ENCODE data around the gene GPC5. TPM values are rescaled to one million over a fixed set of nuclear protein-coding genes. Genes with fewer than 3 reads are reported as not detected.

The GPC5 gene
- total RNA-seq, 1 donor from 2014 or later, result 0.99 TPM

DNA sequence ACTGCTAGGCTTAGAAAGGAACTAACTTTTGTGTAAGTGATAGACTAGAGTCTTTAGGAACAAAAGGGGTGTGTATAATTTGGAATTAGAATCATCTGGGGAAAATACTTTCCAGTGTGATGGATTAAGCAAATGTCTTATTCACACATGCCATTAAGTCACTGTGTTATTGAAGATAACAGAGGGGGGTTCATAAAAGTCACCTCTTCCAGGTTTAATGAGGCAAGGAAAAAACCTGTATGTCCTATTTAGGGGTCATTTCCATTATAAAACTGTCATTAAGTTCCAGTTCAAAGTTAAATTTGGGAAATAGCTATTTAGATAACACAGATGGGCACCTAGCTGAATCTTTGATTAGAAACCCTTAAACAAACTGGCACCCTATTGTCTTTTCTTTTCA is 1323.2 kb downstream of the GPC5 start:
- Mint-ChIP-seq H3K9me3 (ENCODE audit: low read depth) (peaks cover 3% of the 10 kb centered on the region), H3K36me3 (ENCODE audit: low read depth) (no peaks in the 10 kb centered on the region), H3K4me3 (ENCODE audit: unreplicated experiment) (no peak overlapping the region), H3K27ac (ENCODE audit: unreplicated experiment) (no peak overlapping the region), H3K4me1 (ENCODE audit: low read depth) (no peaks in the 10 kb centered on the region), H3K27me3 (ENCODE audit: low read depth) (no peaks in the 10 kb centered on the region)
- TF ChIP-seq, protein P1, sequence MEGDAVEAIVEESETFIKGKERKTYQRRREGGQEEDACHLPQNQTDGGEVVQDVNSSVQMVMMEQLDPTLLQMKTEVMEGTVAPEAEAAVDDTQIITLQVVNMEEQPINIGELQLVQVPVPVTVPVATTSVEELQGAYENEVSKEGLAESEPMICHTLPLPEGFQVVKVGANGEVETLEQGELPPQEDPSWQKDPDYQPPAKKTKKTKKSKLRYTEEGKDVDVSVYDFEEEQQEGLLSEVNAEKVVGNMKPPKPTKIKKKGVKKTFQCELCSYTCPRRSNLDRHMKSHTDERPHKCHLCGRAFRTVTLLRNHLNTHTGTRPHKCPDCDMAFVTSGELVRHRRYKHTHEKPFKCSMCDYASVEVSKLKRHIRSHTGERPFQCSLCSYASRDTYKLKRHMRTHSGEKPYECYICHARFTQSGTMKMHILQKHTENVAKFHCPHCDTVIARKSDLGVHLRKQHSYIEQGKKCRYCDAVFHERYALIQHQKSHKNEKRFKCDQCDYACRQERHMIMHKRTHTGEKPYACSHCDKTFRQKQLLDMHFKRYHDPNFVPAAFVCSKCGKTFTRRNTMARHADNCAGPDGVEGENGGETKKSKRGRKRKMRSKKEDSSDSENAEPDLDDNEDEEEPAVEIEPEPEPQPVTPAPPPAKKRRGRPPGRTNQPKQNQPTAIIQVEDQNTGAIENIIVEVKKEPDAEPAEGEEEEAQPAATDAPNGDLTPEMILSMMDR (IDR thresholded peaks at IDR 0.05), result no peak
- no peak for DNase-seq (ENCODE audit: low spot score)

DNA sequence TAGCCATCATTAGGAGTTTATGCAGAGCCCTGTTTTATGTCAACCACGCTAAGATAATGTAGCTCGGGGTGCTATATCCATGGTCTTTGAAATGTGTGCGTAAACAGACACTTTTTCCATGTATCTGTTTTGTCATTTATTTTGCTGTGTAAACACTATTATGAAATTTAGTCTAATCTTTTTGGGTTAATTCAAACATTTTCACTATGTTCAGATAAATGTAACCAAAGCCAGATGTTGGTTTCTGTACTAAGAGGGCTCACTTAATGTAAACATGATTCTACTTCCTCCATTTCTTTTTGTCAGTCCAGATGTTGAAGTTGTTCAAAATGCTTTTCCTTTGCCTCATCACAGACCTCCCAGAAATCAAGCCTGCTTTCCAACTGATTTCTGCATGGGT is 1328.7 kb downstream of the GPC5 start:
- H3K4me1 Mint-ChIP-seq (ENCODE audit: low read depth), result no peaks in the 10 kb centered on the region
- peaks cover 3% of the 10 kb centered on the region for H3K9me3 Mint-ChIP-seq (ENCODE audit: low read depth)
- DNase-seq (ENCODE audit: low spot score), result no peak
- H3K36me3 Mint-ChIP-seq (ENCODE audit: low read depth), result no peaks in the 10 kb centered on the region
- H3K4me3 Mint-ChIP-seq (ENCODE audit: unreplicated experiment), result no peak overlapping the region
- H3K27ac Mint-ChIP-seq (ENCODE audit: unreplicated experiment), result no peak overlapping the region
- TF ChIP-seq, protein P1 (IDR thresholded peaks at IDR 0.05), result no peak
- peaks cover 8% of the 10 kb centered on the region for H3K27me3 Mint-ChIP-seq (ENCODE audit: low read depth)

DNA sequence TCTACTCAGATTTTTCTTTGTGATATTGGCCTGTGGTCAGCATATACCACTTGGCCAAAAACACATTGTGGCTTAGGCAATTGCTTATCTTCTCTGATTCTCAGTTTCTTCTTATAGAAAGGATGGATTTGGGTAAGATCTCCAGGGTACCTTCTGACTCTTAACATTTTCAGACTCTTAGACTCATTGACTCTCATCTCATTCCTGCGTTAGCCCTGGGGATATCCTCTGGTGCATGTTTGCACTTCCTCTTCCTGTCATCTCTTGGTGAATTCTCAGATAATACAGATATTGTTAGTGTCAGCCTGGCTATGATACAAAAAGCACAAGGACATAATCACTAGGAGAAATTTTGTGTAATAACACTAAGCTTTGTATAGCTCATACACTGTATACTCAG is 1335.6 kb downstream of the GPC5 start:
- H3K27ac Mint-ChIP-seq (ENCODE audit: unreplicated experiment), result no peak overlapping the region
- peaks cover 7% of the 10 kb centered on the region for H3K36me3 Mint-ChIP-seq (ENCODE audit: low read depth)
- no peaks in the 10 kb centered on the region for H3K4me1 Mint-ChIP-seq (ENCODE audit: low read depth)
- DNase-seq (ENCODE audit: low spot score), result no peak
- H3K4me3 Mint-ChIP-seq (ENCODE audit: unreplicated experiment), result no peak overlapping the region
- H3K9me3 Mint-ChIP-seq (ENCODE audit: low read depth), result peaks cover 10% of the 10 kb centered on the region
- H3K27me3 Mint-ChIP-seq (ENCODE audit: low read depth), result peaks cover 11% of the 10 kb centered on the region
- TF ChIP-seq, protein P1 (IDR thresholded peaks at IDR 0.05), result no peak

DNA sequence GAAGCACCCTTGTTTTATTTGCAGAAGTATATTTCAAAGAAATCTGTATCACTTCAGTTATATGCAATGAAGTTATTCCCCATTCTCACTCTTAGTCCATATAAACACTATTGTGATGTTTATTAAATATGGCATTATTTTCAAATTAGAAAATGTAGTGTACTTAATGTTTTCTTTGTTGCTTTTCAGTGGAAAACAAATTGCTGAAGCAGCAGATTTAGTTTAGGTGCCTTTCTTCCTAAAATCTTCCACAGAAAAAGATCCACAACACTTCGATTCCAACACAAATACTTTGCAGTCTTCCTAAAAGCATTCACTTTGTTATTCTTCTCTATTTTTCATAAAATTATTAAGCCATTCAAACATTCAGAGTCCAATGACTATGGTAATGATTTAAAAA is 1336.1 kb downstream of the GPC5 start:
- TF ChIP-seq, protein P1 (IDR thresholded peaks at IDR 0.05), result no peak
- H3K4me1 Mint-ChIP-seq (ENCODE audit: low read depth), result no peaks in the 10 kb centered on the region
- peaks cover 10% of the 10 kb centered on the region for H3K9me3 Mint-ChIP-seq (ENCODE audit: low read depth)
- no peak overlapping the region for H3K4me3 Mint-ChIP-seq (ENCODE audit: unreplicated experiment)
- peaks cover 7% of the 10 kb centered on the region for H3K36me3 Mint-ChIP-seq (ENCODE audit: low read depth)
- no peak for DNase-seq (ENCODE audit: low spot score)
- H3K27me3 Mint-ChIP-seq (ENCODE audit: low read depth), result peaks cover 12% of the 10 kb centered on the region
- H3K27ac Mint-ChIP-seq (ENCODE audit: unreplicated experiment), result no peak overlapping the region

DNA sequence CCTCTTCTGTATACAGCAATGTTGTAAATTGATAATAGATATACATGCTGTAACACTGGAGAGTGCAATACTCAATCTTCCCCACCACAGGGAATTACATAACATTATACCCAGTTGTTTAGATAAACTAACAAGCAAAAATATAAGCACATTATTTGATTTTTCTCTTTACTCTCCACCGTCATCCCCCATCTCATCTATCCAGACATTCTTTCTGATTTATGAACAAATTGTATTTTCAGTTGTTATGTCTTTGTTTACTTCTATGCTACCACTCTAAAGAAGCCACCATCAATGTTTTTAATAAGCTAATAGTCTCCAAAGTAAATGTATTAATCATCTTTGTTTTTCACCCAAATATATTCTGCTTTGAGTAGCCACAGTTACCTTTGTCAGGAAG is 1337.5 kb downstream of the GPC5 start:
- Mint-ChIP-seq H3K27ac (ENCODE audit: unreplicated experiment) (no peak overlapping the region), H3K27me3 (ENCODE audit: low read depth) (peaks cover 17% of the 10 kb centered on the region), H3K4me3 (ENCODE audit: unreplicated experiment) (no peak overlapping the region), H3K9me3 (ENCODE audit: low read depth) (peaks cover 10% of the 10 kb centered on the region), H3K36me3 (ENCODE audit: low read depth) (peaks cover 10% of the 10 kb centered on the region), H3K4me1 (ENCODE audit: low read depth) (no peaks in the 10 kb centered on the region)
- TF ChIP-seq, protein P1 (IDR thresholded peaks at IDR 0.05), result no peak
- DNase-seq (ENCODE audit: low spot score), result no peak

All from chondrocyte (in vitro differentiated cells).